Measurements from ENCODE around the gene TMC5. TPM values are rescaled to one million over a fixed set of nuclear protein-coding genes. Genes with fewer than 3 reads are reported as not detected.

Gene TMC5
- polyA plus RNA-seq, 1 of the 3 experiments (the other 2 are of a cell fraction): not detected

DNA sequence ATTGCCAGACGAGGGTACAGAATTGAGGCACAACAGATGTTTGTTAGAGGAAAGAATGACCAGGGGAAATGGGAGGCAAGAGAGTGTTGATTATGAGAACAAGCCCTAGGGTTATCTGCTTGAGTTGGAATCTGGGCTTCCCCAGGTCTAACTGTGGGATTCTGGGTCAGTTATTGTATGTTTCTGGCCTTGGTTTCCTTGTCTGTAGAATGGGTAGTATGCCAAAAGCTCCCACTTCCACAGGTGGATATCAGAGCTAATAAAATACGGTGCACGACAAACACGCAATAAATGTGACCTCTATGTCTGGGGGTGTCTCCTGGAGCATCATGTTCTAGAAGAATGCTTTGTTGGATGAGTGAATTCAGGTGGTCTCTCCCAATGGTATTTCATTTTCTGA lies 517 bp downstream of the TMC5 start:
- Histone ChIP-seq H2AFZ (ENCODE audit: low read depth) (no peak overlapping the region), H3K4me3 (ENCODE audit: low read depth in 2 of 2, low read length in 1 of 2) (no peak overlapping the region), H3F3A (replicated peaks; ENCODE audit: insufficient read depth) (no peaks in the 10 kb centered on the region), H3K27me3 (ENCODE audit: insufficient read depth) (no peaks in the 10 kb centered on the region), H3K4me2 (no peak overlapping the region), H3K9me2 (no peaks in the 10 kb centered on the region), H3K36me3 (replicated peaks in 1 of 2; ENCODE audit: control insufficient read depth in 1 of 2, insufficient read depth in 2 of 2, low read length in 1 of 2) (no peaks in the 10 kb centered on the region), H3K79me2 (ENCODE audit: insufficient read depth) (no peaks in the 10 kb centered on the region), H4K20me1 (ENCODE audit: insufficient read depth) (no peaks in the 10 kb centered on the region), H3K9ac (no peak overlapping the region), H3K27ac (ENCODE audit: low read depth in 2 of 2, low read length in 1 of 2) (no peak overlapping the region), H3K9me3 (no peaks in the 10 kb centered on the region), H3K4me1 (ENCODE audit: control insufficient read depth in 1 of 2, insufficient read depth in 2 of 2, low read depth in 1 of 2, low read length in 1 of 2) (no peaks in the 10 kb centered on the region)
- ChIA-PET CTCF (interaction anchor here (0.6 to 1.5 kb wide), 5 partner anchors 13 to 332 kb away, joined by 3 to 6 read pairs (median 3); no protein-coding TSS in a partner anchor), POLR2A (no interaction called here)
- no peak for DNase-seq
- TF ChIP-seq TEAD4 (IDR thresholded peaks at IDR 0.05; ENCODE audit: borderline replicate concordance, insufficient read depth) (no peak), SMC3 (IDR thresholded peaks at IDR 0.05; ENCODE audit: low read depth, low read length) (no peak), ZBTB33 (IDR thresholded peaks at IDR 0.05; ENCODE audit: borderline replicate concordance, low read depth) (no peak), GABPA (IDR thresholded peaks at IDR 0.05; ENCODE audit: low read depth) (no peak), IRF3 (IDR thresholded peaks at IDR 0.05; ENCODE audit: low read depth, low read length) (no peak), USF1 (IDR thresholded peaks at IDR 0.05; ENCODE audit: borderline replicate concordance, low read depth) (no peak), EP300 (IDR thresholded peaks at IDR 0.05; ENCODE audit: borderline replicate concordance in 1 of 2, low read depth in 1 of 2, low read length in 1 of 2) (no peak), CTCF (IDR thresholded peaks at IDR 0.05) (no peak), RCOR1 (IDR thresholded peaks at IDR 0.05; ENCODE audit: low read length) (no peak), MXI1 (IDR thresholded peaks at IDR 0.05; ENCODE audit: low read depth, low read length) (no peak), PBX3 (IDR thresholded peaks at IDR 0.05) (no peak)
- TF ChIP-seq, protein P1, sequence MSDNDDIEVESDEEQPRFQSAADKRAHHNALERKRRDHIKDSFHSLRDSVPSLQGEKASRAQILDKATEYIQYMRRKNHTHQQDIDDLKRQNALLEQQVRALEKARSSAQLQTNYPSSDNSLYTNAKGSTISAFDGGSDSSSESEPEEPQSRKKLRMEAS (IDR thresholded peaks at IDR 0.05; ENCODE audit: low read depth): no peak
- 76% methylated on average over 4 of the region's 4 CpGs for WGBS (ENCODE audit: low lambda C conversion rate)

Data from SK-N-SH (cell line).